Caki2 (cell line): ENCODE results near the gene RELN. TPM values are rescaled to one million over a fixed set of nuclear protein-coding genes. Genes with fewer than 3 reads are reported as not detected.

Source experiments
- DNase-seq: peaks from one replicate; pipeline ENCODE4 v3.0.0-alpha.2; 2015; ENCODE audit warnings: low read depth
- in situ Hi-C: cut with HindIII; loops from 2 replicates; pipeline ENCODE4 v1.10.0; 2016; ENCODE audit warnings: low sequenced_read_pairs, low pct_unique_long_range_greater_than_20kb, mixed read lengths
- total RNA-seq: library from RNA; depleted of rRNA; stranded (reverse); fragments of >200 nt; shearing (Covaris generic); gene quantifications from 2 replicates; pipeline ENCODE4 v1.2.3, GENCODE V29; 2014; ENCODE audit warnings: low replicate concordance

Gene RELN
- total RNA-seq, 1 experiment from 2014 or later, result 17.8 TPM

DNA sequence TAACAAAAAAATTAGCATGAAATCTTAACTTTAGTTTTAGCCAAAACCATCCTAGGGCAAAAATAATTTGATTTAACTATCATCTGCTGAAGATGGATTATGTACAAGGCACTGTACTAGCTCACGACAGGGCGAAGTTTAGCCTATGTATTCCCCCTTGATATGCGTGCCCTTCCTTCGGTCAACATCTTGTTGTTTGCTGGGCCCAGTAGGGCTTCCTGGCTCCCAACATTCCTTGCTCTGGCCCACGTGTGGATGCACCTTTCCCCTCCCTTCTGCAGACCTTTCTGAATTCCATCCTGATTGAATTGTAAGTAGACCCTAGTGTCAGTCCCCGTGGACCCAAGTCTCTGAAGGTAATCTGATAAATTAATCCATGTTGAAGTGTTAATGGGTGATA, 212.0 kb downstream of the RELN start:
- no peak for DNase-seq
- in situ Hi-C loops, result no loop called here

DNA sequence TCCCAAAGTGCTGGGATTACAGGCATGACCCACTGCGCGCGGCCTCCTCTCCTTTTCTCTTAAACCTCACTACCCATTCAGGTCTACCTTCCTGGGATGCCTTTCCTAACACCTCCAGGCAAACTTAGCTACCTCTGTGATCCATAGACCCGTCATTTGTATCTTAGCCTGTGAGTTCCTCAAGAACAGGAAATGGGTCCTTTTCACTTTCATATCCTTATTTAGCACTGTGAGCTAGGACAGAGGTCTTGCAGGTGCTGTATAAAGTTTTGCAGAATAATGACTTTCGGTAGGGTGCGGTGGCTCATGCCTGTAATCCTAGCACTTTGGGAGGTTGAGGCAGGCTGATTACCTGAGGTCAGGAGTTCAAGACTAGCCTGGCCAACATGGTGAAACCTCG, 215.7 kb downstream of the RELN start:
- in situ Hi-C loops, result no loop called here
- DNase-seq, result no peak

DNA sequence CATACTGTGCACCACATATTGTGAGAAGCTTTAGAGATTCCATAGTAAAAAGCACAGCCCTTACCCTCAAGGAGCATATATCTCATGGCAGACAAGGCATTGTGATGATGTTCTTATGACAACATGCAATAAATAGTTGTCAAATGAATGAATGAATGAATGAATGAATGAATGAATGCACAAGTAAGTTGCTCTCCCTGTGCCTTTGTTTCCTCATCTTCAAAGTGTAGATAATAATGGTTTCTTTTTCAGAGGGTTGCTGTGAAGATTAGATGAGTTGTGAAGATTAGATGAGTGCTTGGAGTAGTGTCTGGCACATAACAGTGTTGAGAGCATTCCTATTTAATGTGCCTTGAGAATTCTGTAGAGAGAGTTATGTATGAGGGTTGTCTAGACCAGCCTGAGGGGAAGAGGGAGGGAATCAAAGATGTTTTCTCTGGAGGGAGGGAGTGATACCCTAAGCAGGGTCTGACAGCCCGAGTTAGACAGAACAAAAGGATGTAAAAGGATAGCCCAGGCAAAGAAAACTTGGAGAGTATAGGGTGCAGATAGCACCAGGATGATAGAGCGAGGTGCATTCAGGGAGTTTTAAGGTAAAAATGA, 217.2 kb downstream of the RELN start:
- DNase-seq, result no peak
- in situ Hi-C loops, result no loop called here

GRCh38 chr7:103771294-103771693, 218.2 kb downstream of the RELN start:
- in situ Hi-C loops, result no loop called here

GRCh38 chr7:103766660-103767059, 222.8 kb downstream of the RELN start:
- DNase-seq, result no peak
- in situ Hi-C loops, result no loop called here

More at GRCh38 chr7:103771294-103771693, 218.2 kb downstream of the RELN start:
- no peak for DNase-seq

- no peak for DNase-seq
- in situ Hi-C loops, result no loop called here
Observed at GRCh38 chr7:103765901-103766300, 223.6 kb downstream of the RELN start.

- in situ Hi-C loops, result no loop called here
- no peak for DNase-seq
Observed at GRCh38 chr7:103764901-103765300, 224.6 kb downstream of the RELN start.

DNA sequence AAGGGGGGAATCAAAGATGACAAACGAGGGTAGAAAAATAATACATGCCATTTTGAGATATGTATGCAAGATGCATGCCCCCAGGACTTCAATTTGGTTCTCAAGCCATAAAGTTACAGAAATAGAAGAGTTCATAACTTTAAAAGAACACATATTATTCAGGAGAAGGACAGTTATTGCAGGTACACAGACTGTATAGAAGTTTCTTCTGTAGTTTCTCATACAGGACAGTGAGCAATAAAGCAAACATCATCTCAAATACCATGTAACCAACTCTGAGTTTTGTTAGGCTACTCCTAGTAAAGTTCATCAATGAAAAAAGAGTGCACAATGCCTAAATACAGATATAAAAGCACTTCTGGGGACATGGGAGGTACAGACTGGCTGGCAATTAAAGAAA, 226.6 kb downstream of the RELN start:
- DNase-seq, result no peak
- in situ Hi-C loops, result no loop called here

- in situ Hi-C loops, result no loop called here
- no peak for DNase-seq
Observed at GRCh38 chr7:103762065-103762760, 227.2 kb downstream of the RELN start.

- in situ Hi-C loops, result no loop called here
- DNase-seq, result peak; percentile 28
Observed at GRCh38 chr7:103752995-103753394, 236.5 kb downstream of the RELN start.

DNA sequence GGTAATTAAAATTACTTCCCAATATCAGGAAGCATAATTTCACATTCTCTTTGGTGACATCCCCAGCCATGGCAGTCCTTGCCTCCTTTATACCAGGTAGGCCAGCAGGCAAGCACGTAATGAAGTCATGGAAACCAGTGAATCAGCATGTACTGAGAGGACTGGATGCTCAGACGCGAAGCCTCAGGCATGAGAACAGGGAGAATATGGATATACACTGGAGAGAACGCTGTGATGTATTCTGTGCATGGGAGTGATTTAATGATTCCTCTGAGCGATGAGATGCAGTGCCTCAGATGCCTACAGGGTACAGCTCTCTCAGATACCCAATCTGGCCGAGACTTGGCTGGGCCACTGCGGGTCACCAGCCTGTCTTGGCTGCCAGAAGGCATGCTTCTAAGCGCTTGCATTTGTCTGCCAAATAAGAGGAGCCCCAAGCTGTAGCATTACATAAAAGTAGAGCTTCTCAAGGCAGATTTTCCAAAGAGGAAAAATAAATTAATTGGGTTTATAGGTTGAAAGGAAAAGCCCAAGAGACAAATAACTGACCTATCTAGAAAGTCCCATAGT, 238.1 kb downstream of the RELN start:
- in situ Hi-C loops, result no loop called here
- no peak for DNase-seq

DNA sequence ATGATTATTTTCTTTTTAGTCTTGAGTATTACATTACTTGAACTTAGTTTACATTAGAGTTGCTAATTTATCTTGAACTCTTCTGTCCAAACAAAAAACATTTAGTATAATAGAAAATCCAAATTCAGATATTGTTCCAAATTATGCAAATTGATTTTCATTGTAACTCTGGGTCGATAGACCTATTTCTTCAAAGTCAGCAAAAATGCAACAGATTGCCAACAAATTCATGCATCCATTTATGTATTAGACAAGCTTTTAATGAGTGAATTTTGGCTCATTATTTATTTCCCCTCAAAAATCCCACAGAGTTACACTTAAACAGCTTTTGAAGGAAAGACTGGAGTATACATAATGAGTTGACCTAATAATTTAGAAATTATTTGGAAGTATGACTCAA, 240.8 kb downstream of the RELN start:
- DNase-seq, result no peak
- in situ Hi-C loops, result no loop called here

DNA sequence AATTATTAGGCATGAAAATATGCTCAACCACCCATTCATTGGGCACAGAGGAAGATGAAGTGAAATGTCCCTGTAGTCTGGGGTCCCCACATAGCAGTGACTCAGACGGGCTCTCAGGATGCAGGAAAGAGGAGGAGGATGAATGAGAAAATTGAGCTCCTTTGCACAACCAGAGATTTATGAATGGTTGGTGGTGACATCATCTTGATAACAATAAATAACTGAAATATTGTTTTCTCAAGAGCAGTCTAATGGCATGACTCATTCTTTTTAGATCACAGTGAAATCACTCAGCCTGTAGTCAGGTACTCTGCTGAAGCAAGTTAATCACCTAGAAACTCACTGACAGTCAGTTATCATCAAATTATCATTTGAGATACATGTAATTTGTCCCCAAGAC, 254.1 kb downstream of the RELN start:
- in situ Hi-C loops, result no loop called here
- DNase-seq, result peak; percentile 70

DNA sequence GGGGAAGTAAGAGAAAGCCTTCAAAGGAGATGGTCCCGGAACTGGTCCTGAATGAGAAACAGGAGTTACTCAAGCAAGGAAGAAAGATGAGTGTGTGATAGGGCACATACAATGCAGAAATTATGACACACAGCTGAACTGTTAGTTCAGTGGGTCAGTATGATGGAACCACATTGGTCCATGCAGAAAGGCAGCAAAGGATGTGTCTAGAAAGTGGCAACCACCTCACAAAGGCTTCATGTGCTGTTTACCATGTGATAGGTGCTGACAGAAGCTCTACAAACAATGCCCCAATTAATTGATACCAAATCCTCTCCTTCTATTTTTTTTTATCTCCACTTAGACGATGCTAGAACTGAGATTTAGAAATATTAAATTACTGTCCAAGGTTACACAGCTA, 258.3 kb downstream of the RELN start:
- DNase-seq, result no peak
- in situ Hi-C loops, result no loop called here

GRCh38 chr7:103729026-103729425, 260.4 kb downstream of the RELN start:
- DNase-seq, result no peak
- in situ Hi-C loops, result no loop called here

DNA sequence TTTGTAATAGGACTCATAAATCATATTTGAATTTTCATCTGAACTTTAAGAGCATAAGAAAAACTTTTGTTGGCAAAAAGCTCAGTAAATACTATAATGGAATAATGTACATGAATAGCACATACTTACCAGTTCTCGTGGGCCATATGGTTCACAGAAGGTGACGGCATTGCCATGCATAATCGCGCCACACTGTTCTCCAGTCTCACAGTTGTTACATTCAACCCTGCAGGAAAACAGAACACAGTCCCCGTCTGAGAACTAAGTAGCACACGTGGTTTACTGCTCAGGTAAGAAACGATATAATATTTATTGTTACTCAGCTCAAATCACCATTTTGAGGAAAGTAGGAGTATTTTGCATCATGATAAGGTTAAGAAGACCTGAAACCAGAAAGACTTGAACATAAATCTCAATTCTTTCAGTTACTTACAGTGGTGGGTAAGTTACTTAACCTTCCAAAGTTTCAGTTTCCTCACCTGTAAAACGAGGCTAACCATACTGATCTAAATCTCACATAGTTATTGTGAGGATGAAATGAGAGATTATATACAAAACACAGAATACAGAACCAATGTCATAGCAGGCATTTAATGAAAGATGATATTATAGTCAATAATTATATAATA, 261.4 kb downstream of the RELN start:
- in situ Hi-C loops, result no loop called here
- DNase-seq, result no peak

GRCh38 chr7:103719070-103719469, 270.4 kb downstream of the RELN start:
- DNase-seq, result no peak
- in situ Hi-C loops, result no loop called here

- no peak for DNase-seq
- in situ Hi-C loops, result no loop called here
Observed at GRCh38 chr7:103718482-103719061, 270.9 kb downstream of the RELN start.

- in situ Hi-C loops, result no loop called here
Observed at GRCh38 chr7:103717574-103717973, 271.9 kb downstream of the RELN start.

More at GRCh38 chr7:103717574-103717973, 271.9 kb downstream of the RELN start:
- no peak for DNase-seq
